Activated CD4-positive, CD25-positive, alpha-beta regulatory T cell treated with anti-CD3 and anti-CD28 coated beads, Interleukin-2, amount 50 U/mL, for 24 hours (primary cell): ENCODE data around the gene NUAK1.

ENCODE experiments used
- ATAC-seq, 2 donors: fragments of 150-1000 bp; cut with Tn5 transposase; one replicate each; pipeline ENCODE4 v1.10.0; 2021; ENCODE audit warnings: mild to moderate bottlenecking in 1 of 2, moderate library complexity in 1 of 2

Gene NUAK1

GRCh38 chr12:106054049-106054448, 84.7 kb downstream of the NUAK1 start:
- no peak for ATAC-seq

- no peak for ATAC-seq
Observed at GRCh38 chr12:106051853-106052531, 86.8 kb downstream of the NUAK1 start.

GRCh38 chr12:106049546-106049945, 89.2 kb downstream of the NUAK1 start:
- ATAC-seq = no peak

- ATAC-seq = no peak
Observed at GRCh38 chr12:106049105-106049504, 89.6 kb downstream of the NUAK1 start.

- no peak for ATAC-seq
Observed at GRCh38 chr12:106048676-106049075, 90.1 kb downstream of the NUAK1 start.

- no peak for ATAC-seq
Observed at GRCh38 chr12:106048016-106048415, 90.7 kb downstream of the NUAK1 start.

- no peak for ATAC-seq
Observed at GRCh38 chr12:106046947-106047346, 91.8 kb downstream of the NUAK1 start.

DNA sequence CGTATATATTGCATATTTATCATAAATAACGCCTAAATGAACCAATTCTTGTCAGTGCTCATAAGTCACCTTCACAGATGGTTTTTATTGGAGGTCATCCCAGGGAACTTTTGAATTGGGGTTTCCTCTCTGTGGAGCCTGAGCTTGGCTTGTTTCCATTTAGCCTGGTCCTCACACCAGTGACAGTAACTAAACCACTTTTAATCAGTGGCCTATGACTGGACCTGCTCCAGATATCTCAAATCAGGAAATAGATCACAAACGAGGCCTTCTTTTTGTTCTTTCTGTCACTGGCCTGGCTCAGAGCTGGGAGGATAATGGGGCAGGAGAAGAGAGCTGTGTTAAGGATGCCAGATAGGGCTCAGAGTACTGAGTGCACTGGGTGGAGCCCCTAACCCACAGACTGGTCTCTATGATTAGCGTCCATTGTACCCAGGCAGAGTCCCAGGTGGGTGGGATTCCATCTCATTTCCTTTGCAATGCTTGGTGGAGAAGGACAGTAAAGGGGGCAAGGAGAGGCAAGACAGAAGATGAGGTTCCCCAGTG, 92.4 kb downstream of the NUAK1 start:
- no peak for ATAC-seq

GRCh38 chr12:106045251-106045674, 93.5 kb downstream of the NUAK1 start:
- ATAC-seq = no peak

GRCh38 chr12:106044773-106045172, 94.0 kb downstream of the NUAK1 start:
- no peak for ATAC-seq

DNA sequence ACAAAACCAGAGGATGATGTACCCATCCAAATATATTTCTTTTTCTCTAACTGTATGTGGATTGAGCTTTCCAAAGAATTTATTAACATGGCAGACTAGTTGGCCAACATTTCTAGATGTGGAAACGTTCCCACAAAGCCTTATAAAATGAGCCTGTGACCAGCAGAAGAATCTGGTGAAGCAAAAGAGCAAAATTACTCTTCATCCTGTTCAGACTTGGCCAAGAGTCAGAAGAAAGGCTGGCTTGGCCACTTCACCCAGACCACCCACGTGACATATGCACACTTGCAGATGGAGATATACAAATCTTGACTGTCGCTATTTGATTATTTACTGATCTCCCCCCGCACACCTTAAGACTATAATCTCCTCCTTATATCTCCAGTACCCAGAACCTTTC, 96.7 kb downstream of the NUAK1 start:
- ATAC-seq = no peak

DNA sequence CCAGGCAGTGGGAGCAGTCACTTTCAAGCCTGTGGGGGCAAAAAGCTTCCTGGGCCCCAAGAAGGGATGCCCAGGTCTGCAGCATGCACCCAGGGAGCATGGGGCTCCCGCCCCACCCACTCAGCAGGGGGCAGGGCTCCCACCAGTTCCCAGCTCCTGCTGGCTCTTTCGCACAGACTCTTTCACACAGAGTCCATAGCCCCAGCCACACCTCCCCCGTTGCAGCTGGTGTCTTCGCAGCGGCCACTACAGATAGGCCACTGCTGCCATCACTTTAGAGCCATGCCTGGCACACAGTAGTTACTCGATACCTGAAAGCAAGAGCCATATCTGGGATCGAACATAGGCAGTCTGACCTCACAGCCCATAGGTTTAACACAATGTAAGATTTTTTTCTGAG, 98.2 kb downstream of the NUAK1 start:
- no peak for ATAC-seq

DNA sequence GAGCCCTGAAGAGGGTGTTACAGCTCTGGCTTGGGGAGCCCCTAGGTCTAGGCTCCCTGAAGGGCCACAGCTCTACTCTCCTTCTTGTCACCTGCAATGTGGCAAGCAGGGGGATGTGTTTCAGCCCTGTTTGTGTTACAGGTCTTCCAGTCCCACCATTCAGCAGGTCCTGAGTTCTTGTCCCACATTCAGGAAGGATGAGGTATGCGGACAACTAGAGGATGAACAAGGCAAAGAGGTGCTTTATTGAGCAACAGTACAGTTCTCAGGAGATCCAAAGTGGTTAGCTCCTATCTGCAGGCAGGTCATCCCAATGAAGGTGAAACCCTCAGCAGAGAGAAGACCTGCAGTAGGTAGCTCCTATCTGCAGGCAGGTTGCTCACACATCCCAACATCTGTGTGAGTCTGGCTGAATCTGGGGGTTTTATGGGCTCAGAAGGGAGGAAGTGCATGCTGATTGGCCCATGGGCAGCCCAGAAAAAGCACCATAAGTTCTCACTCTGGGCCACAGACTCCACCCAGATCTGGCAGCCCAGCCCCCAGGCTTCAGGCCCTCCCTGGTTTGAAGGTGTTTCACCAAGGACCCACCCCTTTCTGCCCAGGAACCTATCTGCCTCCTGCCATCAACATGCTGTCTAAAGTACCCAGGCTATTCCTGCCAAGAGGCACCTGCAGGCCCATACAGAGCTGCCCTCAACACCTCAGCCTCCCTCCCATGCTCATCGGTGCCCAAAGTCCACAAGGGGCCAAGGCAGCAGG, 98.9 kb downstream of the NUAK1 start:
- ATAC-seq = no peak

GRCh38 chr12:106039242-106039641, 99.5 kb downstream of the NUAK1 start:
- ATAC-seq = no peak

- no peak for ATAC-seq
Observed at GRCh38 chr12:106037524-106038298, 101.0 kb downstream of the NUAK1 start.

DNA sequence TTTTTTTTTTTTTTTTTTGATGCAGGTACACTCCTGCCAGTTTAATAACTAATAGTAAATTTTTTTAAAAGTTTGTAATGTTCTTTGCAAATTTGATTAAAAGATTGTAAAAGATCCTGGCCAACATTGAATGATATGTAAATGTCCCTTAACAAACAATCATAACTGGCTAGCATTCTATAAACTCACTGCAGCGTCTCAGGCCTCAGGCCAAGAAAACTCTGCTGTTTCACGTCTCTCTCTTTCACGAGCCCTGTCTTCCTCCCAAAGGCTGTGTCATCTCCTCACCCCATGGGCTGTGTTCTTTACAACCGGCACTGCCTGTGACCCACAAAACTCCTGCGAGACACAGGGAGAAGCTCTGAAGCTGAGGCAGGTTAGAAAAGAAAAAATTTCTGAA, 103.3 kb downstream of the NUAK1 start:
- no peak for ATAC-seq

DNA sequence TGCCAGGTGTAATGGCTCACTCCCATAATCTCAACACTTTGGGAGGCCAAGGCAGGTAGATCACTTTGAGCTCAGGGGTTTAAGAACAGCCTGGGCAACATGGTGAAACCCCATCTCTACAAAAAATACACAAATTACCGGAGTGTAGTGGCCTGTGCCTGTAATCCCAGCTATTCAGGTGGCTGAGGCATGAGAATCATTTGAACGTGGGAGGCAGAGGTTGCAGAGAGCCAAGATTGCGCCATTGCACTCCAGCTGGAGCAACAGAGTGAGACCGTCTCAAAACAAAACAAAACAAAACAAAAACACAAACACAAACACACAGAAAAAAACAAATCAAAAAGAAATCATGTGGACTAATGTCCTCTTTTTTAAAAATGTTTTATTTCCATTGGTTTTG, 104.4 kb downstream of the NUAK1 start:
- no peak for ATAC-seq

GRCh38 chr12:106033161-106033675, 105.5 kb downstream of the NUAK1 start:
- no peak for ATAC-seq

- ATAC-seq = no peak
Observed at GRCh38 chr12:106032623-106032925, 106.2 kb downstream of the NUAK1 start.

DNA sequence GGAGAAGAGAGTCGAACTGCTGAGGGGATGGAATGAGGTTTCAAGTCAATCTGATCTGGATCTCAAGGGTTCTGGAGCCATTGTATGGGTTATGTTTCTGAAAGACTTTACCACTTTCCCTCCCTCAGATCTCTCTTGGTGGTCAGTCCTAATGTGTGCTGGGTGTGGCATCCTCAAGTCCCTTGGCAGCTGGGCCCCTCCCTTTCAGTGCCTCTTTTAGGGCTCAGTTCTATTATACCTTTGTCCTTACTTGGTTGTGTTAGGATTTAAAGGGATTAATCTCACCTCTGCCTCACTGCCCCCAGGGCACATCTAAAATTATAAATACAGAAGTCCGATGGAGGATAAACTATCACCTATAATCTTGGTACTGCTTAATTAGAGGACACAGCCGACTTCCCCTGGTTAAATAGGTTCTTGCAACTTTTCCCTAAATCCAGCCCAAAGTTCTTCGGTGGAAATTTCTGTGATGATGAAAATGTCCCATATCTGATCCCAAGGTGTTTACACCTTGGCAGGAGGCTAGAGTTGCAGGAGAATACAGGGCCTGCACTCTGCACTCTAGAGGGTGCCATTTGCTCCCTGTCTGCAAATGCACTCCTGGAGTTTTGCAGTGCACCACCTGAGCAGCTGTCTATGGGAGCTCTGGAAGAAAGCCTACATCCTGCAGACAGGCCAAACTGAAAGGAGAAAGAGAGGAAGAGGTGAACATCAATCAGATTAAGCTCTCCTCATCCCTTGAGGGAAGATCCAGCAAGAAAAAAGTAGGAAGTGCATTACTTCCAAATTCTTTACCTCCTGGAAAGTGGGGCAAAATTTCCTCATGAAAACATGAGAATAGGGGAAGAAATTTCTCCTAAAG, 106.8 kb downstream of the NUAK1 start:
- no peak for ATAC-seq

- no peak for ATAC-seq
Observed at GRCh38 chr12:106030210-106031071, 108.3 kb downstream of the NUAK1 start.
